Keratinocyte (primary cell): Measurements from ENCODE around the gene ZNF512B.

Source experiments
- EZH2 ChIP-seq: IDR thresholded peaks from one replicate; pipeline ENCODE4 v1.6.1; 2012; ENCODE audit warnings: inconsistent platforms, mild to moderate bottlenecking, low read length, moderate library complexity
- TF ChIP-seq, protein P1 (sequence below), 3 experiments: IDR thresholded peaks in 1 of 3; conservative IDR thresholded peaks in 1 of 3; optimal IDR thresholded peaks in 1 of 3; 2 replicates in 2 of 3; 3 replicates in 1 of 3; pipeline versions ENCODE3 to v1.5.1; 2011; ENCODE audit warnings: low read length in 3 of 3, mild to moderate bottlenecking in 3 of 3, moderate library complexity in 2 of 3, control low read depth in 1 of 3, inconsistent platforms in 1 of 3; ENCODE audit not compliant: insufficient read depth in 2 of 3; ENCODE audit errors: extremely low read depth in 1 of 3

DNA sequence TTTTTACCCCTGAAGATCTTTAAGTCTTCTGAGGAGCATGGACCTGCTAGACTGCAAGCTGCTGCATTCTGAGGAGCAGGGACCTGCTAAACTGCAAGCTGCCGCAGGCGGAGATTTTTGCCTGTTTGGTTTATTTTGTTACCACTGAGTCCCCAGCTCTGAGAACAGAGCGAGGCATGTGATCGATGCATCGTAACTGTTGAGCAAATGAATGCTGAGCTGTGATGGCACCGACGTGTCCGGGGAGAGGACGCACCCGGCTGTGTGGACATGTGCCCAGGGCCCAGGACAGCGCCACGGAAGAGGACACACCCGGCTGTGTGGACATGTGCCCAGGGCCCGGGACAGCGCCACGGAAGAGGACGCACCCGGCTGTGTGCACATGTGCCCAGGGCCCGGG is 50.6 kb downstream of the ZNF512B start:
- TF ChIP-seq, protein P1, sequence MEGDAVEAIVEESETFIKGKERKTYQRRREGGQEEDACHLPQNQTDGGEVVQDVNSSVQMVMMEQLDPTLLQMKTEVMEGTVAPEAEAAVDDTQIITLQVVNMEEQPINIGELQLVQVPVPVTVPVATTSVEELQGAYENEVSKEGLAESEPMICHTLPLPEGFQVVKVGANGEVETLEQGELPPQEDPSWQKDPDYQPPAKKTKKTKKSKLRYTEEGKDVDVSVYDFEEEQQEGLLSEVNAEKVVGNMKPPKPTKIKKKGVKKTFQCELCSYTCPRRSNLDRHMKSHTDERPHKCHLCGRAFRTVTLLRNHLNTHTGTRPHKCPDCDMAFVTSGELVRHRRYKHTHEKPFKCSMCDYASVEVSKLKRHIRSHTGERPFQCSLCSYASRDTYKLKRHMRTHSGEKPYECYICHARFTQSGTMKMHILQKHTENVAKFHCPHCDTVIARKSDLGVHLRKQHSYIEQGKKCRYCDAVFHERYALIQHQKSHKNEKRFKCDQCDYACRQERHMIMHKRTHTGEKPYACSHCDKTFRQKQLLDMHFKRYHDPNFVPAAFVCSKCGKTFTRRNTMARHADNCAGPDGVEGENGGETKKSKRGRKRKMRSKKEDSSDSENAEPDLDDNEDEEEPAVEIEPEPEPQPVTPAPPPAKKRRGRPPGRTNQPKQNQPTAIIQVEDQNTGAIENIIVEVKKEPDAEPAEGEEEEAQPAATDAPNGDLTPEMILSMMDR (optimal IDR thresholded peaks at IDR 0.05 in 1 of 3, IDR thresholded peaks at IDR 0.05 in 1 of 3, conservative IDR thresholded peaks at IDR 0.05 in 1 of 3; ENCODE audit: extremely low read depth in 1 of 3, insufficient read depth in 2 of 3, low read length in 3 of 3) = no peak
- TF ChIP-seq EZH2 = no peak
